Testis (tissue), 2 donors: ENCODE measurements around the gene LRRC42.

Source experiments
- POLR2A ChIP-seq: fragments of 450-650 bp; IDR thresholded peaks from one replicate; pipeline ENCODE4 v1.6.1; 2017; ENCODE audit warnings: antibody characterized with exemption, mild to moderate bottlenecking, moderate library complexity
- TF ChIP-seq, protein P1 (sequence below), 3 experiments: fragments of 450-650 bp in 2 of 3; fragments of 200-600 bp in 1 of 3; sonication (generic) in 1 of 3; IDR thresholded peaks; one replicate each; pipeline ENCODE4 v1.5.1; 2016 to 2019; ENCODE audit warnings: antibody characterized with exemption in 3 of 3, mild to moderate bottlenecking in 2 of 3, moderate library complexity in 1 of 3

DNA sequence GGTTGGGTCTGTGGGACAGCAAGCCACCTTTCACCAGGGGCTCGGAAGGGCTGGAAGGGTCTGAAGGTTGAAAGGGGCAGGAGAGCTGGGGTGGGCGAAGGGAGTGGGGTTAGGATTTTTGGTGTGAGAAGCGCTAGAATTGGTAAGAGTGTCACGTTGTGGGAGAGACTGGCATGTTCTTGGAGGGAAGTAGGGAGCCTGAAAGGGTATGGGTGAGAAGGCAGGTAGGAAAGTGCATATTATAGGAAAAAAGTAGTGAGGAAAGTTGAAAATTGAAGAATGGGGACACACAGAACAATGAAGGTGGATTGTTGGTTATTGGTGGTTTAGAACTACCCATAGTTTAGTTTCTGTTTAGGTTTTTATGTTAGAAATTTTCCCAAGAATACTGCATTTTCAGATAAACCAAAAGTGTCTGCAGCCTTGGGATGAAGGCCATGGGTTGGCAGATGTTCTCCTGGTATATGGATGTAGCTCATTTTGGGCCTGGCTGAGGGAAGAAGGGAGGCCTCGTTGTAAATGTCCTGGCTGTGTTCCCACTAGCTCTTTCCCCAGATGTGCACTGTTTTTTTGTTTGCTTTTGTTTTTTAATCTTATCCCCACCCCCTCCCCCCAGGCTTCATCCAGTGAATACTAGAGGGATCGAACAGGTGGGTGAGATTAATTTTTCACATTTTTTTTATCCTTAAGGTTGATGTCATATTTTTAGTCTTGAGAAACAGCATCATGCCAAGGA, 1.2 kb downstream of the LRRC42 start:
- TF ChIP-seq, protein P1, sequence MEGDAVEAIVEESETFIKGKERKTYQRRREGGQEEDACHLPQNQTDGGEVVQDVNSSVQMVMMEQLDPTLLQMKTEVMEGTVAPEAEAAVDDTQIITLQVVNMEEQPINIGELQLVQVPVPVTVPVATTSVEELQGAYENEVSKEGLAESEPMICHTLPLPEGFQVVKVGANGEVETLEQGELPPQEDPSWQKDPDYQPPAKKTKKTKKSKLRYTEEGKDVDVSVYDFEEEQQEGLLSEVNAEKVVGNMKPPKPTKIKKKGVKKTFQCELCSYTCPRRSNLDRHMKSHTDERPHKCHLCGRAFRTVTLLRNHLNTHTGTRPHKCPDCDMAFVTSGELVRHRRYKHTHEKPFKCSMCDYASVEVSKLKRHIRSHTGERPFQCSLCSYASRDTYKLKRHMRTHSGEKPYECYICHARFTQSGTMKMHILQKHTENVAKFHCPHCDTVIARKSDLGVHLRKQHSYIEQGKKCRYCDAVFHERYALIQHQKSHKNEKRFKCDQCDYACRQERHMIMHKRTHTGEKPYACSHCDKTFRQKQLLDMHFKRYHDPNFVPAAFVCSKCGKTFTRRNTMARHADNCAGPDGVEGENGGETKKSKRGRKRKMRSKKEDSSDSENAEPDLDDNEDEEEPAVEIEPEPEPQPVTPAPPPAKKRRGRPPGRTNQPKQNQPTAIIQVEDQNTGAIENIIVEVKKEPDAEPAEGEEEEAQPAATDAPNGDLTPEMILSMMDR (IDR thresholded peaks at IDR 0.05), result no peak
- TF ChIP-seq POLR2A, result no peak
